GM19099 (cell line): ENCODE measurements around the gene CLNK.

ENCODE experiments used
- POLR2A ChIP-seq: IDR thresholded peaks from 3 replicates; pipeline ENCODE4 v1.6.1; 2011; ENCODE audit warnings: low read depth; ENCODE audit not compliant: insufficient read length; ENCODE audit errors: extremely low read depth

CLNK gene

DNA sequence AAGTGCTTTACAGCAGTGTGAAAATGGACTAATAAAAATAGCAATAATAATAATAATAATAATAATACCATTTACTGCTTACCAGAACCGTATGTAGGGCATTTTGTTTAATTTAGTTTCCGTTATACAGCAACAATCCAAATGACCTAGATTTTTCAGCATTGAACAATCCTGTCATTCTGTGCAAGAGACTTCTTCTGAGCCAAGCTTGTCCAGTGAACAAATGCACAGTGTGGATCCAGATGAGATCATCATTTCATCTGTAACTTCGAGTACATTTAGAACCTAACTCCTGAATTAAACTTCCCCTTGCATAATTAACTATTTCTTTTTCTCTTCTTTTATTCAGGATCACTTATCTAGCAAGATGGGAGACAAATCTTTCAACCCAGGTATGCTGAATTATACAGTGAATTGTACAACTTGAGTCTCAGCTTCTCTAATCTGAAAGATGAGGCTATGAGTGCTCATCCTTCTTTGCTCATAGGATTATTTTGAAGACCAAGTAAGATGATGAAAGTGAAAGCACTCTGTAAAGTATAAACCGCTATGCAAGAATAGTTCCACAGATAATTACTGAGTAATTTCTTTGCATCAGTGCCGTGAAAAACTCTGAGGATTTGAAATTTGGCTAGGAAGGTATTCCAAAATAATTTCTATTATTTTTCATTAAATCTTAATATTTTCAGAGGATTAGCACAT is 6.6 kb downstream of the CLNK start:
- TF ChIP-seq POLR2A = no peak

DNA sequence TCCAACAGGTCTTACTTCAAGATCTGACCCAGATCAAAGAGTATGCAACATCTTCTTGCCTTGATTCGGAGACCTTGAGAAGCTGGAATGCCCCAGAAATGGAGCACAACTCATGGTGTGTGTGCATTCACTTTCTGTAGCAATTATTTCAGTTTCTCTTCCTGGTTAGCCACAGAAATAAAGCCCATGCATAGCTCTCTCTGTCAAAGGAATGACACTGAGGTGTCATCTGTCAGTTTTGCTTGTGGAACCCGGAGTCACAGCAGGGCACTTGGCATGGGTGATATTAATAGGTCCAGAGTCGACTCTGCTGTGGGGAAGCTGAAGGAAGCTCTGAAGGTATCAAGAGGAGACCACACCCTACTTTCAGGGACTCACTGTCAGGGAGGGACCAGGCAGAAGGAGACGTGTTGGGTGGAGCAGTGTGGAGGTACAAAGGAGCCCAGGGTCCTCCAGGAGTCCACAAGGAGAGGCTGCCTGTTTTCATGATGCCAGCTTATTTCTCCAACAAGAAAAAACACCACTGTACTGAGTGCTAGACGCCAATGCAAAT is 10.7 kb downstream of the CLNK start:
- TF ChIP-seq POLR2A = peak; percentile 44

DNA sequence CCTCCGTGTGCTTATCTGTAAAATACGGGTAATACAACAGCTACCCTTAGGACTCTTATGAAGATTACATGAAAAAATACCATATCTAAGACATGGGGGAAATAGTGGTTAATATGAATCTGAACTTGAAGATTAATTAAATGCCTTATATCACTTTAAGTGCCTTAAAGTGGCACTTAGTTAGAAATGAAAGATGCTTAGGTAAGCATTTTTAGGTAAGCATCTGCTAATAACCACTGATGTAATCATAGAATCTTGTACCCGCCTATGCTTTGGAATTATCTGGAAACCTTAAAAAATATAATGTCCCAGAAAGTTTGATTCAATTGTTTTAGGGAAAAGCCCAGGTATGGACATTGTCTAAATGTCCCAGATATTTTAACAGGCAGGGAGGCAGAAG is 12.2 kb downstream of the CLNK start:
- TF ChIP-seq POLR2A = no peak

DNA sequence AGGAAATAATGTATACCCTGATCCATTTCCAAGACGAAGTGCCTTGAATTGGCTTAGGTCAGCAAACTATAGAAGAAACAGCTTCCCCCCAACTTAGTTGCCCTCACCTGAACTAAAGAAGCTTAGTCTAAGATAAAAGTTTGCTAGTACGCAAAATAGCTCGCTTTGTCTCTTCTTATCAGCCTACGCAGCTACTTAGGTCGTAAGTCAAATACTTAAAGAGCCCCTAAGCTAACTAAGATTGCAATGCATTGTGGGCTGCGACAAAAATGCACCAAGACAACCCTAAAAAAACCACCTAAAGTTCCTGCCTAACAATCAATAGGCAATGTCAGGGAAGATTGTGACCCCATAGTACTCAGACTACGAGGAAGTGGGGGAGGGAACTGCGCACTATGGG is 12.8 kb downstream of the CLNK start:
- TF ChIP-seq POLR2A = no peak

DNA sequence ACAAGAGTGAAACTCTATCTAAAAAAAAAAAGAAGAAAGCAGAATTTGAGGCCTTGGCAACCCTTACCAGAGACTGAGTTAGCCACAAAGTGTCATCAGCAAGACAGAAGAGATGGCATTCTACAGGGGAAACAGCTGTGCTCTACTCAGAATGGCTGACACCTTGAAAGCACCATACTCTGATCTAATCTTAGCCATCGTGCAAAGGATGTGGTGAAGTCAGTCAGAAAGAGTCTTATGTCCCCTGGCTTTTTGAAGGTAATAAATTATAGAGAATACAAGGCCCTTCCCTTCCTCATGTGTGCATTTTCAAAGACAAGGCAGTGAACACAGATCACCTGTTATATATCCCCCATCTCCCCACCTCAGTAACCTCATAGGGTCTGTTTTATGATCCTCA is 13.2 kb downstream of the CLNK start:
- TF ChIP-seq POLR2A = no peak

DNA sequence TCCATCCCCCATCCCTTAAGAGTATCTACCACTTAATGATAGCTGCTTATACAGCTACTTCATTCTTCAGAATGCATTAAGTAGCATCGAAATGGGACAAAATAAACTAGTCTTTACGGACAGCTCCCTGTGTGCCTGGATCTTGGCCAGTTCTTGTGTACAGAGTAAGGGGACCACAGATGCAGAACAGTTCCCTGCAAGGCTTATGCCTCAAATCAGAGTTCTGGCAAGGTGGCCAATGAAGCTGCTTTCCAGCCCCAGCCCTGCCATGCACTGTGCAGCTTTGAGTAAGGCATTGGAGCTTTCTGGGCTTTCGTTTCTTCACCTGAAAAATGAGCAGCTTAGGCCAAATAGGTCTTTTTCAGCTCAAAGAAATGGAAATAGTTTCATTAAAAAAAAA is 14.2 kb downstream of the CLNK start:
- no peak for TF ChIP-seq POLR2A

DNA sequence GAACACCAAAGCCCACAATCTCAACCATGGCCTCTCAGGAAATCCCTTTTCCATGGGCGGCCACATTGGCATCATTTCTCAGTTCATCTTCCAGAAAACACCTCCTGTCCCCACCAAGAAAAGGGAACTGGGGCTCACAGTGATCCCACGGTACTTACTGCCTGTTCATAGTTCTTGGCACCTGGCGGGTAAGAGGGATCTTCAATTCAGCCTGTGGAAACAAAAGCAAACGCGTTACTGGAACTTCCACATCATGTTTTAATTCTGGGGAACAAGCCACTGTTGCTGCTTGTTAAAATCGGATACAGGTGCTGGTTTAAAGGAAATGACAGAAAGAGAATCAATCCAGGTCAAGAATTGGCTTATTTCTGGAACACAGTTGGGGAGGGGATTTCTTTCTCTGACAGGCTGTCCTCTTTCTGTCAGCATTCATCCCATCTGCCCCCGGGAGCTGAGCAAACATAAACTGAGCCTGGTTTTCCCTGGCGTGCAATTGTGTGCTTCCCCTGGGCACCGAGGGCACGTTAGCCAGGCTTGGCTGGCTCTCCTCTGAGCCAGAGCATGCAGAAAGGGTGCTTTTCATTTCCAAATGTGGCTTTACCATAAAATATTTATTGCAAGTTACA is 16.8 kb downstream of the CLNK start:
- no peak for TF ChIP-seq POLR2A

DNA sequence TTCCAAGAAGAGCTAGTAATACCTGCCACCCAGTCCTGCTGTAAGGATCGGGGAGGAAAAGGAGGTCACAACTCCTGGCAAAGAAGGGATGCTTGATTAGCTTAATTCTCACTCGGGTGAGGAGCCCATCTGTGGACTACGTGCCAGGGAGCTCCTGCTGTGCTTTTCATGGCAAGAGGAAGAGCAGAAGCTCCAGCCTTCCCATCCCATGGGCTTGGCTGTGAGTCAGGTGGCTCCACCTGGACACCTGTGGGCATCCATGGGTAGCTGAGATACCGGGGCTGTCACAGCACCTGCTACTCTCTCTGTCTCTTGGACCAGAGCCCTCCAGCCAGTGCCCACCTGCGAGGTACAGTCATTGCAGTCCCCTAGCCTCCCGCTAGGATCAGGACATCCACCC is 18.0 kb downstream of the CLNK start:
- TF ChIP-seq POLR2A = no peak

DNA sequence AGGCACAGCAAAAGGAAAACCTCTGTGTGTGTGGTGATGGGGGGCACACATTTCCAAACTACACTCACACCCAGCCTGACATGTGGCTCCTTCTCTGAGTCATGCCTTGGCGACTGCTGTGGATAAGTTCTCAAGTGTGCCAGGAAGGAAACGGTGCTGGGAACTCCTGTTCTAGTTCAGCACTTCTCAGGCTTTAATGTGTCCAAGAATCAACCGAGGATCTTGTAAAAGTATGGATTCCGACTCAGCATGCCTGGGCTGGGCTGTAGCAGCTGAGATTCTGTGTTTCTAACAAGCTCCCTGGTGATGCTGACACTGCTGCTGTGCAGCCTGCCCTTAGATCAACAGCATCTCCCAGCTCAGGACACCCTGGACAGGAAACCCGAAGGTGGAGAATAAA is 20.2 kb downstream of the CLNK start:
- TF ChIP-seq POLR2A = no peak

DNA sequence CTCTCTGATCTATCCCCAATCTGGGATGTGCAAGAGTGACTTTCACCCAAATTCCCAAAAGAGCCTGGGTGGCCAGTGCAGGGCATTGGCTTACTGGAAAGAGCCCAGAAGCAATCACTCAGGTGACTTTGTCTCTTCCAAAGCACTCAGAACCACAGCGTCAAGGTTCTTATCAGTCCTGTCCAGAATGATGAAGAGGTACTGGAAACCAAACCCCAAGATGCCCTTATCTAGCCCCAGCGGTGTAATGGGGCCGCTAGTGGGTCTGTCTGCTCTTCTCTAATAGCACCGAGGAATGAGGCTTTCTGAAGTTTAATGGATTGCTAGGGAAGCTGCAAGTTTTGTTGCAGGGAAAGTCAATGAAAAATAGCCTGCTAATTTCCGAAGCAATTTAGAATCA is 21.6 kb downstream of the CLNK start:
- TF ChIP-seq POLR2A = no peak

DNA sequence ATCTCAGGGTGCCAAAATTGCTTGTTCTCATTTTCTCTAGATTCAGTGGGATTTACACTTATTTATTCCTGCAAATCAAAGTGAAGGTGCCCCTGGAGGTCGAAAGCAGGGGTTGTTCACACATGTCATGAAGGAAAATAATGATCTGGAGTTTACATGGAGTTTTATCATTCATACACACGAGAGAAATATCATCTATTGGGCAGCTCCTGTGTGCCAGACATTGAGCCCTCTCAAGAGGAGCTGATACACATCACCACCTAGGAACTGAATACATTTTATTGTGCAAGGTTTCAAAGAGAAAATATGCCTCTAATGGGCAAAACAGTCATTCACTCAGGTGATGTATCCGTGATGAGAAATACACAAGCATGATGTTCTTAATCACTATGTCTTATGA is 23.5 kb downstream of the CLNK start:
- no peak for TF ChIP-seq POLR2A

DNA sequence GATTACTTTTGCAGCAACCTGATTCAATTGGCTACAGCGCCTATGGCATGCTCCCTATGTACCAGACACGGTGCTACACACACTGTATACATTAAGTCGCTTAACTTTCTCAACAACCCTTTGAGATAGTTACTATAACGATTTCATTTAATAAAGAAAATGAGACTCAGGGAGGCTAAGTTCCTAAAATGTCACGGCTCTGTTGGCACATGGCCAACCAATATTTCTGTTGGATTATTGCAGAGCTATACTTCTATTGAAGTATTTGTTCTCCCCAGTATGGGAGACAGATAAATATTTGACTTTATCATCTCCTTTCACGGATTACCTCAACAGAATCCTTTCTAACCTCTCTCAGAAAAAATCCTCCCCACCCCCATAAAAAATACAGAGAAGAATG is 25.3 kb downstream of the CLNK start:
- no peak for TF ChIP-seq POLR2A

DNA sequence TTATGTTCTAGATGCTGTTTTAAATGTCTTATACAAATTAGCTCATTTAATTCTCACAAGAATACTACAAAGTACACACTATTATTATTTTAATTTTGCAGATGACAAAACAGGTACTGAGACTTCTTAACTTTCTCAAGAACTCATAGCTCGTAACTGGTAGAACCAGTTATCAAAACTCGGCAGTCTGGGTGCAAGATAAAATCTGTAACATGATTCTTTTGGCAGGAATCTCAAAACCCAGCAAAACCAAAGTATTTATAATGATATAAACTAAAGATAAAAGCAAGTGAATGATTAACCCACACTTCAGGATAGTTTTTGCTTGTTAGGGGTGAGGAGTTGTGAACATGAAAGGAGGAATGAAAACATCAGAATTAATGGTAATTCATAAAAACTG is 27.6 kb downstream of the CLNK start:
- TF ChIP-seq POLR2A = no peak

DNA sequence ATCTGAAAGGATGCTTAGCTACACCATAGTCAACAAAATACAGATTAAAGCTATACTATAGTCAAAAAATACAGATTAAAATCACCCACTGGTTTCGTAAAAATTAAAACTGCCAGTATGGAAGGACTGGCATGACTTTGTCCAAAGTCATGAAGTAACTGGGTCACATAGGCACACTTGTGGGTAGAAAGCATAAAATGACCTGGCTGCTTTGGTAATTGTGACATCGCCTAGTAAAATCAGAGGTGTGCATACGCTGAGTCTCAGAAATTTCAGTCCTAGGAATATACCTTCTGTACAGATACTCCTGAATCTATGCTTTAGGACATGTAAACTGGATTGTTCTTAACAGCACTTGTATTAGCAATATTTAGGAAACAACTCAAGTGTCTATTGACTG is 28.1 kb downstream of the CLNK start:
- TF ChIP-seq POLR2A = no peak

DNA sequence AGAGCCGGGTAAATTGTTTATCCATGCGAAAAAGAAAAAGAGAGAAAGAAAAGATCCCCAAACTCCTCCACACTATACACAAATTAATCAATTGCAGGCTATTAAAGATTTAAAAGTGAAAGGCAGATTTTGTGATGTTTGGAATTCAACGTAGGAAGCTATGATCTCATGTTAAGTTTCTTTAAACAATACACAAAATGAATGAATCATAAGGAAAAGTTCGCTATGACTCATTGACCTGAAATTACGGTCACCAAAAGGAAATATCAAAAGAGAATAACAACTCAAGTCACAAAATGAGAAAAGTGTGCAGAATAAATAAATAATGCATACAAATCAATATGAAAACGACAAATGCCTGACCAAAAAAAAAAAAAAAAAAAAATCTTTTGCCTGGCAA is 28.6 kb downstream of the CLNK start:
- TF ChIP-seq POLR2A = no peak

DNA sequence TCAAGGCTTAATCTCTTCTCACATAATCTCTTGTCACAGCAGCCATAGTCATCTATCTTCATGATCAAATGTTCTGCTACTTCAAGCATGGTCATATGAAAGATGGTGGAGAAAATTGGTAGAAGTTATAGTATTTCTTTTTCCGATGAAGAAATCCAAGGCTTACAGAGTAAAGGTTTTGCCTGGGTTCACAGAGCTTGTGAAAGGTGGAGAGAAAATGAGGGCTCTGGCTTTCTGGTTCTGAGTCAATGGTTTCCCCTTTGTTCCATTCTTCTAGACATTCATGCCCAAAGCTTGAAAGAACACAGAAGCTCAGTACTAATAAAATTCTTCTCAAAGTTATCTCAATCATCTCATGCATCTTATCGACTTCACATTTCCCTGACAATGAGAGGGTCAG is 36.1 kb downstream of the CLNK start:
- TF ChIP-seq POLR2A = no peak

DNA sequence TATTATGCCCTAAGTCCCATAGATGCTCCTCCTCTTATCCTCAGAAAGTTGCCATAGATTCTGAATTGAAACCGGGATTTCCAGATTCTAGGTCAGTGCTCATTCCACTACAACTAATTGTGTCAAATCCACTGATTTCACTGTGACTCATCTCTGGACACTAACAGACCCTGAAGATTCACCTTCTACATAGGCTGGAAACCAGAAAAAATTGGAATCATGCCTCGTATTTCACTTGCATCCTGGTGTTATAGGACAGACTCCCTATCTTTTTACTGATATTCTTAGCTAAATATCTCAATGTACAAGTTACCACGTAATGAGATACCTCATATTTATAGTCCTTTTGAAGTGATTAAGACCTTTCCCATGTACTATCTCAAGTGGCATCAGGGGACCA is 36.7 kb downstream of the CLNK start:
- no peak for TF ChIP-seq POLR2A

DNA sequence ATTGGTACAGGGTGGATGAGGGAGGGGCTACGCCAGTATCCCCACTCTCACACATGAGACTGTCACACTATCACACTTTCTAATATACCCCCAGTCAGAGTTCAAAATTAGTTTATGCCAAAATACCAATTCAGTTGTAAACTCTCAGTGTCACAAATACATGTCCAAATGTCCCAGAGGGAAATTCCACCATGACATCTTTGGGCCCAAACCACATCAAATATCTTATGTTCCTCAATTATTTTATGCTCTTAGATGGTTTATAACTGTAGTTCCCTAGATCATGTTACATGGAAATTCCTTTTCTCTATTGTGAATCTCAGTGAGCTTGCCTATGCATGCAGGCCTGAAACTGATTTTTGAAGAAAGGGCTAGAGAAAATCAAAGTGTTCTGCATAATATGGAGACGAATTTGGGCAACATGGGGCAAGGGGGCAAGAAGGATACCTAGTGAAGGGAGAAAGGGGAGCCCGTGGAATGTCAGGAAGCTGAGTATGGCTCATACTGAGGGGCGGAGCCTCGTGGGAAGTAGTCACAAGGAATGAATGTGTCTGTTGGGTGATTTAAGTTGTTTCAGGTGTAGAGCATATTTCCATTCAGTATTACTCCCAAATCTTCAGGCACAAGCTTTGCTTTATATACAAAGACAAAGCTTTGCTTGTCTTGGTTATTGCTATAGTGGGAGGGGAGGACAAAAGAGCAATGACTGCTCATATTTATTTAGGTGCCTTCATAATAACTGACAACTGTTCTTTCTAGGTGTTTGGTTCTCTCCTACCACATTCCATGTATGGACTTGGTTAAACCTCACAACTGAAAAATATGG is 40.8 kb downstream of the CLNK start:
- TF ChIP-seq POLR2A = no peak
